C1 segment of cervical spinal cord (tissue), 14 donors: Measurements from ENCODE around the gene VMAC.

Experiments used
- DNase-seq, 14 donors: peaks; one replicate each; lab custom pipeline; 2025; lab: John Stamatoyannopoulos, UW

The VMAC gene

DNA sequence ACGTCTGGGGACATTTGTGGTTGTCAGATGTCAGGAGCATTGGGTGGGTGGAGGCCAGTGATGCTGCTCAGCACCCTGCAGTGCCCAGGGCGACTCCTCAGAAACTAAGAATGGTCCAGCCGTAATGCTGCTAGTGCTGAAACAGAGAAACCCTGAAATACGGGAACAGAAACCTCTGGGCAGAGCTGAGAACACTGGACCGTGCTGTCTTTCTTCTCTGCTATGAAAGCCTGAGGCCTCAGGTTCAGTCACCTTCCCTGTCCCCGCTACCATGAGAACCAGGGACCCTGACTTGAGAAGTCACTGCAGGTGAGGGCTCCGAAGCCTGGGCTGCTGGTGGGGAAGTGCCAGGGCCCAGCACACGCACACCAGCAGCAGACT is 22.8 kb downstream of the VMAC start:
- DNase-seq: no peak

GRCh38 chr19:5929179-5929578 is 24.5 kb downstream of the VMAC start:
- no peak for DNase-seq

GRCh38 chr19:5929625-5930024 is 25.0 kb downstream of the VMAC start:
- DNase-seq: no peak

GRCh38 chr19:5931251-5931650 is 26.6 kb downstream of the VMAC start:
- no peak for DNase-seq

GRCh38 chr19:5932146-5932545 is 27.5 kb downstream of the VMAC start:
- peak in 3 of 14 donors; percentile 20 to 33 (median 26) for DNase-seq

GRCh38 chr19:5932609-5933262 is 28.1 kb downstream of the VMAC start:
- DNase-seq: peak in 2 of 14 donors; percentile 14 to 33

DNA sequence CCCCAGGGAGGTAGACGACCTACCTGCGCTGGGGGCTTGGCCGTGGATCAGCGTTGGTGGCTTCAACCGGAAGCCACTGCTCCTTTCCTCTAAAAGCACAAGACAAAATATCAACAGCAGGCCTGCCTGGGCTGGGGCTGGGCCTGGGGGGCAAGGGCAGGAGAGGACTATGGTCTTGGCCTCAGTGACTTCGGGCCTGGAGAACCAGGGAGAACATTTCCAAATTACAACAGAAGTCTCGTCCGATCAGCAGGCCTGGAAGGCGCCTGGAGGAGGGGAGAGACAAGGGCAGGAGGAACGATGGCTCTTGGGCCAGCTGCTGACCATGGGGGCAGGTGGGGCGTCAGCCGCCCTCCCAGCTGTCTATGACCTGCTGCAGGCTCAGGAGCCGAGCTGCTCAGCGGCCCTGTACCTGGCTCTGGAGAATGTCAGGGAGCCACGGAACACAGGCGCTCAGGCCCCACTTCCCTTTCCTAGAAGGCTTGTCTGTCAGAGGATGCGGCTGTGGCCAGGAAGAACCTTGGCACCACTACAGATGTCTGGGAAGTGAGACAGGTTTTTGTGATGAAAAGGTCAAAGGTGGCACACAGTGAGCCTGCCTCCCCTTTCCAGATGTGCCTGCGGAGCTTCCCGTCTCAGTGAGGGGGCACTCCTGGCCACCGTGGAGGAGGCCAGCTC is 28.9 kb downstream of the VMAC start:
- DNase-seq: no peak

DNA sequence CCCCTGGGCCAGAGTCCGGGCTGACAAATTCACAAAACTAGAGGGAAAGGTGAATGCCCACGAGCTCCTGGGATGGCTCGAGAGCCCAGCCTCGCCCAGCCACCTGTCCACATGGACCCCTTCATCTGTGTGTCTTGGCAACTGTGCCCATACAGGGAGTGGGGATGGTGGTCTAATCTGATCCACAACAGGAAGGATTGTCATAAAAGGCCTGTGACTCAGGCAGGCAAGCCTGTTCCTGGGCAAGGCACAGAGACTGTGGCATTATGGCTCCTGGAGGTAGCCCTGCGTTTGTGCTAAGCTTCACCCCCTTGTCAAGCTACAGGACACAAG is 29.4 kb downstream of the VMAC start:
- DNase-seq: no peak

DNA sequence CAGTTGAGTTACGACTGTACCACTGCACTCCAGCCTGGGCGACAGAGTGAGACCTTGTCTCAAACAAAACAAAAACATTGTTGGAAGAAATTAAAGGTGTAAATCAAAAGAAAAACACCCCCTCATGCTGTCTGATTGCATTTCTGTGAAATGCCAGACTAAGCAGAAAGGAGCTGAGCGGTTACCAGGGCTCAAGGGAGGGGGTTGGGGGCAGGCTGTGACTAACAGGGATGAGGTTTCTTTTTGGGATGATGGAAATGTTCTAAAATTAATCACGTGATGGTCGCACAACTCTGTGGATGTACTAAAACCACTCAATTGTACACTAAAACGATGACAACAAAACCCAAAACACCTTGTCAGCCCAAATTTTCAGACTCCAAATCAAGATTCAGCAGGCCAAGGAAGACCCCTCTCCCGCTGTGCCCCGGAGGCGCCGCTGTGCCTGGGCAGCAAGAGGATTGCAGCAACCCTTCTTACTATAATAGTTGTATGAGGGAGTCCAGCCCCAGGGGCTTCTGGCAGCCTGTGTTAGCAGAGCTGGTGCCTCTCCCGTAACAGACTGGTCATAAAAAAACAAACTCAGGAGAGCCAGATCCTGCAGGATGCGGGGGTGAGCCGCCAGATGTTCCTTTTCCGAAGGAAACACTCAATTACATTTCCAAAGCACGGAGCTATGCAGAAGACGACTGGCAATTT is 30.3 kb downstream of the VMAC start:
- no peak for DNase-seq

- no peak for DNase-seq
Measured at GRCh38 chr19:5935473-5936291, 31.0 kb downstream of the VMAC start.

GRCh38 chr19:5936292-5936592 is 31.6 kb downstream of the VMAC start:
- no peak for DNase-seq

DNA sequence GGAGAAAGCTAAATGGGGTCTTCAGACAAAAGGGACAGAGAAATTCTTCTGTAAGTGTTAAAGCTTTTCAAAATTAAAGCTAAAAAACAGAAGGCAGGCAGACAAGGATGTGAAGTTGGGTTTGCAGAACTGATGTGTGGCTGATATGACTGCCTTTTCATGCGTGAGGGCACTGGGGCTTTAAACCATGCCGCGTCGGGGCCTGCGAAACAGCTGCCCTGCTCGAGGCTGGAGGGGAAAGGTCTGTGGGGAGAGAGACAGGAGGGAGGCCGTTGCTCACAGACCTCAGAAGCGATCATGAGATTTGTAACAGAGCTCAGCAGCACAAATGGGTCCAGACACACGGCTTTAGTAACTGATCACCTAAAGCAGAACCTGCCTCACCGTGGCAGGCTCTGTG is 32.9 kb downstream of the VMAC start:
- DNase-seq: no peak

DNA sequence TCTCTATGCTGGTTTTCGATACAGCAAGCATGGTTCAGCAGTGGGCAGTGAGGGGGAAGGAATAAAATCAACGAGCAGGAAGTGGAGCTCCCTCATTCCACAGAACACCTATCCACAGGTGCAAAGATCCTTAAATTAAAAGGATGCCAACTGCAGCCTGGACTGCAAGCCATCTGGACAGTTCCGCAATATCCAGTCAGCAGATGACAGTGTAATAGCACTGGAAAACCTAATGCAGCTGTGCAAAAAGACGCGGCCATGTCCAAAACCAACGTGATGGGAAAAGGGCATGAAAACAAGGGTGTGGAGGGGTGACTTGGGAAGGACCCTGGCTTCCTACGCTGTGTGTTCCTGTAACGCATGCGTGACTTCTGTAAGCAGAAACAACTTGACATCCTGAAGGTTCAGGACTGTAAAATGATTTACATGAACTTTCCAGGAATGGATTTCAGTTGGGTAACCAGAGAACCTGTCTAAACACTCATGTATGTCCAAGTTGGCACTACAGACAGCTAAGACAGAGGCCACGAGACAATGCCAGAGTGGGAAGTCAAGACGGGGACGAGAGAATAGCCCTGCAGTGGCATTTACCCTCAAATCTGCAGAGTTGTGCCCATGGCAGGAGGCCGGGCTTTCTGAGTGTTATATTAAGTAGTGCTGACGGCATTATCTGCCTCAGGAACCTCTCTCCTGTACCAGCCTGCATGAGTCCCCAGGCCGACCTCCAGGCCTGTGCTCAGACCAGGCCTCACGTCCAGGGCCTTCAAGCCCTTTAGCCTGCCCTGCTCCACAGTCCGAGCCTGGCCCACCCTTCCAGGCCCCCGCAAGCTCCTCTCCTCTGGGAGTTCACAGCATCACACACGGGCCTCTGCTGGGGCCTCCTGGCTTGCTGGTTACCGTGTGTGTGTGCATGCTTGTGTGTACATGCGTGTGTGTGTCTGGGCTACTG is 35.9 kb downstream of the VMAC start:
- no peak for DNase-seq

DNA sequence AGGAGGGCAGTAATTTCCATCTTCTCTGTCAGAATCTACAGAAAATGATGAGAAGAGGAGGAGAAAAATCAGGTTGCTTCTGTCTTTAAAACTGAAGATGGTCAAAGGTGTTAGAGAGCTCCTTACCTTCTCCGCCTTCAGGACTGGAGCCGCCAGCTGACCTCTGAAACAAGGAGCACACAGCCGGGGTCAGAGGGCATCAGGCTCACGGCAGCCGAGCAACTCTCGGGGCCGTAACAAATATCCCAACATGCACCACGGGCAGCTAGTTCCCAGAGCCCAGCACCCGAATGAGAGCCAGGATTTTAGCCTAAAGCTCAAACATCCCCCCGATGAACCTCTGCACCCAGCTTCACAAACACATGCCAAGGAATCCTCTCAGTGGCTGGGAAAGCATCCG is 37.0 kb downstream of the VMAC start:
- no peak for DNase-seq

DNA sequence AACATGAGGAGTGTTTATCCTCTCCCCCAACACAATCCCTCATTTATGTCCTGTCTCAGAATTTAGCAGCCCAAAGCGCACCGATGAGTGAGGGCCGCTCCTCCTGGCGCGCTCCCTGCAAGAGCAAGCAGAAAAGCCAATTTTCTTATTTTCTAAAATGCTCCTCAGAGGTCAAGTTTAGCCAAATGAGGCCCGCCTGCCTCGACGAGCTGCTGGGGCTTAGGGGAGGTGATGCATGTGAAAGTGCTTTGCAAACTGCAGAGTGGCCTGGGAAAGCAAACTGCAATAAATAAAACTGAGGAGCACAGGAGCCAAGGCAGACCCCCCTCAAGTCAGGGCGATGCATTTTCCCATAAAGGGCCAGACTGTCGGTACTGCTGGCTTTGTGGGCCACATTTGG is 38.4 kb downstream of the VMAC start:
- DNase-seq: no peak

GRCh38 chr19:5943623-5944022 is 39.0 kb downstream of the VMAC start:
- DNase-seq: no peak

DNA sequence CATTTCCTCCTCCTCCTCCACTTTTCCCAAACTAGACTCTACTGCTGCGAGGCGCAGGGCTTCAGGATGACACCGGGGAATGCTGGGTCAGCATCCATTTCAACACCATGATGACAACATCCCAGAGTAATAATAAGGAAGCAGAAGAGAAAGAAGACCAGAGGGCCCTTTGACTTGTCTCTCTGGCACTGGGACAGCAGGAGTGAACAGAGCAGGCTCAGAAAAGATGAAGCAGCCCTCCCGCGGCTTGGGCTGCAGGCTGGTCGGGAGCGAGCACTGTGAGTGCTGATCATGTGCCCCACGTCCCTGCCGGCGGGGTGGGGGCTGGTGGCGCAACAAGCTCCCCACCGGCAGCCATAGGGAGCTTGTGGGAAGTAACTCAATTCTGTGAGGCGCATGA is 42.8 kb downstream of the VMAC start:
- peak in 13 of 14 donors; percentile 30 to 87 (median 78) for DNase-seq

- peak in 5 of 14 donors; percentile 18 to 61 (median 30) for DNase-seq
Measured at GRCh38 chr19:5948752-5949564, 44.3 kb downstream of the VMAC start.

DNA sequence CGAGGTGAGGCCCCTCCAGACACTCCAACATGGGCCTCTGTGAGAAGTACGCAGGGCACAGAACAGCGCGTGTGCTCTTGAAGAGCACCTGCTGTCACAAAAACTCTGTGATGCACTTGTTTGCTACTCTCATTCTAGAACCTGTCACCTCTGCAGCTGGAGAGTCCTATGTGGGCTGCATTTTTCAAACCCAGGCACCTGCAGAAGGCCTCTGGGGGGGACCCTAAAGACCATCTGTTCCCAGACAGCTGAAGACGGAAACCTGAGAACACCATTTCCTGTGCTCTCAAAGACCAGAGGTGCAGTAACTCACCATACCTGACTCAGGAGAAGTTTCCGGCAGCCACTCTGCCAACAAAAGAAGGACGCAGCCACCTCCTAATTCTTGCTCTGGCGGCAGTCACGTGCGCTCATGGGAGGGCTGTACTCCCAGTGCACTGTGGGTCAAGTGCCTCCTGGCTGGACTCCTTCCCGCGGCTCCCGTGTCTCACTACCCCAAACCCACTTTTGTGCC is 45.2 kb downstream of the VMAC start:
- peak in 1 of 14 donors; percentile 6 for DNase-seq

- DNase-seq: no peak
Measured at GRCh38 chr19:5950741-5951140, 46.1 kb downstream of the VMAC start.
